ENCODE data around the gene PRKCE.

DNA sequence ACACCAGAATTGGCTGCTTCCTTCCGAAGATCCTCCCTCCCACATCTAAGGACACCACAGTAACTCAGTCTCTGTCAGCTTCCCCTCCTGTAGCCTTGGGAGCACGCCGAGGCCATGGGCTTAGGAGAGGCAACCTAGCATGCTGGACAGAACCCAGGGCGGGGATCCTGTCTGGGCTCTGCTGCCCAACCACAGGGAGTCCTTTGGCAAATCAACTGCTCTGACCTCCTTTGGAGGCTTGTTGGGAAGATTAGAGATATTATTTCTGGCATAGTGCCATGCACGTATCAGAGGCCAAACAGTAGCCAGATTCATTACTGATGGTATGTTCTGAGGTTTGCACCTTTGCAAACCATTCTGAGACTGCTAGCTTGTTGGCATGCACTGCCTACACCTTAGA is 383.1 kb downstream of the PRKCE start:
- TF ChIP-seq, protein P1, sequence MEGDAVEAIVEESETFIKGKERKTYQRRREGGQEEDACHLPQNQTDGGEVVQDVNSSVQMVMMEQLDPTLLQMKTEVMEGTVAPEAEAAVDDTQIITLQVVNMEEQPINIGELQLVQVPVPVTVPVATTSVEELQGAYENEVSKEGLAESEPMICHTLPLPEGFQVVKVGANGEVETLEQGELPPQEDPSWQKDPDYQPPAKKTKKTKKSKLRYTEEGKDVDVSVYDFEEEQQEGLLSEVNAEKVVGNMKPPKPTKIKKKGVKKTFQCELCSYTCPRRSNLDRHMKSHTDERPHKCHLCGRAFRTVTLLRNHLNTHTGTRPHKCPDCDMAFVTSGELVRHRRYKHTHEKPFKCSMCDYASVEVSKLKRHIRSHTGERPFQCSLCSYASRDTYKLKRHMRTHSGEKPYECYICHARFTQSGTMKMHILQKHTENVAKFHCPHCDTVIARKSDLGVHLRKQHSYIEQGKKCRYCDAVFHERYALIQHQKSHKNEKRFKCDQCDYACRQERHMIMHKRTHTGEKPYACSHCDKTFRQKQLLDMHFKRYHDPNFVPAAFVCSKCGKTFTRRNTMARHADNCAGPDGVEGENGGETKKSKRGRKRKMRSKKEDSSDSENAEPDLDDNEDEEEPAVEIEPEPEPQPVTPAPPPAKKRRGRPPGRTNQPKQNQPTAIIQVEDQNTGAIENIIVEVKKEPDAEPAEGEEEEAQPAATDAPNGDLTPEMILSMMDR (conservative IDR thresholded peaks at IDR 0.05; ENCODE audit: low read depth, low read length), result no peak
- TF ChIP-seq EZH2 (IDR thresholded peaks at IDR 0.05; ENCODE audit: borderline replicate concordance, low read depth, low read length, poor library complexity, severe bottlenecking), result no peak
